Glomerular visceral epithelial cell (primary cell): ENCODE measurements around the gene SLC29A3.

Source experiments
- DNase-seq: peaks from one replicate; pipeline ENCODE4 v3.0.0-alpha.2; 2016; ENCODE audit errors: extremely low spot score

SLC29A3 gene

GRCh38 chr10:71369602-71370001 lies 50.5 kb downstream of the SLC29A3 start:
- no peak for DNase-seq

GRCh38 chr10:71370031-71370430 lies 51.0 kb downstream of the SLC29A3 start:
- DNase-seq: no peak

GRCh38 chr10:71371750-71372166 lies 52.7 kb downstream of the SLC29A3 start:
- no peak for DNase-seq

- no peak for DNase-seq
These were observed 53.9 kb downstream of the SLC29A3 start for GRCh38 chr10:71372882-71373495.

- DNase-seq: no peak
These were observed 55.6 kb downstream of the SLC29A3 start for GRCh38 chr10:71374481-71375233.

GRCh38 chr10:71375952-71376351 lies 56.9 kb downstream of the SLC29A3 start:
- no peak for DNase-seq

GRCh38 chr10:71378336-71379117 lies 59.5 kb downstream of the SLC29A3 start:
- no peak for DNase-seq

- DNase-seq: no peak
These were observed 60.2 kb downstream of the SLC29A3 start for GRCh38 chr10:71379118-71379766.

- DNase-seq: no peak
These were observed 61.8 kb downstream of the SLC29A3 start for GRCh38 chr10:71380841-71381240.

GRCh38 chr10:71381611-71382010 lies 62.6 kb downstream of the SLC29A3 start:
- no peak for DNase-seq

GRCh38 chr10:71382028-71382427 lies 63.0 kb downstream of the SLC29A3 start:
- DNase-seq: no peak

- DNase-seq: no peak
These were observed 63.7 kb downstream of the SLC29A3 start for GRCh38 chr10:71382757-71383156.

- DNase-seq: peak; percentile 51
These were observed 65.1 kb downstream of the SLC29A3 start for GRCh38 chr10:71383972-71384687.

- no peak for DNase-seq
These were observed 69.1 kb downstream of the SLC29A3 start for GRCh38 chr10:71388171-71388570.

GRCh38 chr10:71388583-71389310 lies 69.7 kb downstream of the SLC29A3 start:
- no peak for DNase-seq

- DNase-seq: no peak
These were observed 70.9 kb downstream of the SLC29A3 start for GRCh38 chr10:71389768-71390460.

- no peak for DNase-seq
These were observed 71.4 kb downstream of the SLC29A3 start for GRCh38 chr10:71390461-71390835.

GRCh38 chr10:71390921-71391690 lies 72.0 kb downstream of the SLC29A3 start:
- DNase-seq: no peak

- DNase-seq: no peak
These were observed 72.6 kb downstream of the SLC29A3 start for GRCh38 chr10:71391701-71392100.
